T-helper 2 cell (primary cell): ENCODE measurements around the gene NDUFS8.

ENCODE experiments used
- DNase-seq, 5 experiments: peaks; one replicate each; pipeline versions ENCODE4 v3.0.0 to v3.0.0-alpha.2; 2012 to 2022

NDUFS8 gene

GRCh38 chr11:68003846-68004550 lies 26.5 kb upstream of the NDUFS8 start, which contains the start of gene UNC93B1:
Gene UNC93B1, minus strand, starts transcription at chr11:68004097. Its CDS starts 54 bp downstream, at chr11:68004043.
- DNase-seq = peak; percentile 51 to 90 (median 67)

GRCh38 chr11:68004551-68005335 lies 25.7 kb upstream of the NDUFS8 start:
- no peak for DNase-seq

GRCh38 chr11:68006606-68007166 lies 23.8 kb upstream of the NDUFS8 start:
- no peak for DNase-seq

- no peak for DNase-seq
Observed at GRCh38 chr11:68007498-68008380, 22.7 kb upstream of the NDUFS8 start.

GRCh38 chr11:68008381-68009337 lies 21.8 kb upstream of the NDUFS8 start:
- DNase-seq = no peak

- peak in 1 of 5 experiments; percentile 26 for DNase-seq
Observed at GRCh38 chr11:68009391-68010089, 20.9 kb upstream of the NDUFS8 start.

- DNase-seq = no peak
Observed at GRCh38 chr11:68010090-68011041, 20.1 kb upstream of the NDUFS8 start, which contains the start of gene ALDH3B1. Gene ALDH3B1, plus strand, starts transcription at chr11:68010327. Its CDS starts 4,971 bp downstream, at chr11:68015298.

GRCh38 chr11:68011051-68011943 lies 19.2 kb upstream of the NDUFS8 start:
- no peak for DNase-seq

- no peak for DNase-seq
Observed at GRCh38 chr11:68012044-68012842, 18.2 kb upstream of the NDUFS8 start.

- DNase-seq = no peak
Observed at GRCh38 chr11:68012843-68013610, 17.5 kb upstream of the NDUFS8 start.

GRCh38 chr11:68013611-68014156 lies 16.8 kb upstream of the NDUFS8 start:
- no peak for DNase-seq

GRCh38 chr11:68014157-68014946 lies 16.1 kb upstream of the NDUFS8 start:
- no peak for DNase-seq

- DNase-seq = no peak
Observed at GRCh38 chr11:68014947-68015447, 15.5 kb upstream of the NDUFS8 start.

GRCh38 chr11:68015467-68015866 lies 15.0 kb upstream of the NDUFS8 start:
- DNase-seq = no peak
